BE2C (cell line): ENCODE results near the gene GPA33.

Experiments
- DNase-seq: peaks from one replicate; pipeline ENCODE4 v3.0.0-alpha.2; 2020
- H3K27me3 ChIP-seq: fragments of 250-450 bp; sonication (Bioruptor Pico); 2 replicates; pipeline ENCODE4 v1.5.1; 2020; ENCODE audit warnings: mild to moderate bottlenecking
- H3K36me3 ChIP-seq: fragments of 250-450 bp; sonication (Bioruptor Pico); 2 replicates; pipeline ENCODE4 v1.5.1; 2020; ENCODE audit warnings: mild to moderate bottlenecking
- H3K4me1 ChIP-seq: fragments of 250-450 bp; sonication (Bioruptor Pico); 2 replicates; pipeline ENCODE4 v1.5.1; 2020
- H3K4me3 ChIP-seq: 2 replicates; pipeline ENCODE4 v1.5.1; 2011; ENCODE audit warnings: low read depth, low read length
- H3K9me3 ChIP-seq: fragments of 250-450 bp; sonication (Bioruptor Pico); 2 replicates; pipeline ENCODE4 v1.5.1; 2020
- CTCF ChIP-seq: IDR thresholded peaks from 2 replicates; pipeline ENCODE4 v1.5.1; 2012; ENCODE audit warnings: mild to moderate bottlenecking, low read depth, low read length

The GPA33 gene

GRCh38 chr1:167095368-167095767 is 5.2 kb upstream of the GPA33 start:
- Histone ChIP-seq H3K4me3 (no peak overlapping the region), H3K27me3 (no peaks in the 10 kb centered on the region; the same call in 1 of the 2 replicates), H3K4me1 (no peaks in the 10 kb centered on the region), H3K9me3 (no peaks in the 10 kb centered on the region), H3K36me3 (no peaks in the 10 kb centered on the region)
- peak; percentile 50 for DNase-seq
- no peak for TF ChIP-seq CTCF

GRCh38 chr1:167094690-167095089 is 4.5 kb upstream of the GPA33 start:
- Histone ChIP-seq H3K9me3 (no peaks in the 10 kb centered on the region), H3K4me1 (no peaks in the 10 kb centered on the region), H3K4me3 (no peak overlapping the region), H3K36me3 (no peaks in the 10 kb centered on the region), H3K27me3 (no peaks in the 10 kb centered on the region; the same call in 1 of the 2 replicates)
- DNase-seq = no peak
- TF ChIP-seq CTCF = no peak

- no peak within 1 kb of the TSS for H3K4me3 ChIP-seq
- TF ChIP-seq CTCF = no peak
- no peaks in the 10 kb centered on the region for H3K36me3 ChIP-seq
- H3K9me3 ChIP-seq = no peaks in the 10 kb centered on the region
- H3K27me3 ChIP-seq = no peaks in the 10 kb centered on the region
- no peaks in the 10 kb centered on the region for H3K4me1 ChIP-seq
- no peak for DNase-seq
Observed at GRCh38 chr1:167093846-167094516, 3.8 kb upstream of the GPA33 start, which contains the start of gene STYXL2. Gene STYXL2, plus strand, starts transcription at chr1:167094075. Its CDS starts 775 bp downstream, at chr1:167094850.

GRCh38 chr1:167092653-167093052 is 2.5 kb upstream of the GPA33 start:
- Histone ChIP-seq H3K9me3 (no peaks in the 10 kb centered on the region), H3K36me3 (no peaks in the 10 kb centered on the region), H3K4me3 (no peak overlapping the region), H3K27me3 (no peaks in the 10 kb centered on the region), H3K4me1 (no peaks in the 10 kb centered on the region)
- DNase-seq = no peak
- TF ChIP-seq CTCF = no peak

GRCh38 chr1:167089939-167090313 is 251 bp downstream of the GPA33 start:
- Histone ChIP-seq H3K4me1 (no peaks in the 10 kb centered on the region), H3K27me3 (no peaks in the 10 kb centered on the region), H3K36me3 (no peaks in the 10 kb centered on the region), H3K9me3 (no peaks in the 10 kb centered on the region), H3K4me3 (no peak overlapping the region)
- DNase-seq = no peak
- TF ChIP-seq CTCF = no peak

- TF ChIP-seq CTCF = no peak
- Histone ChIP-seq H3K36me3 (no peaks in the 10 kb centered on the region), H3K9me3 (no peaks in the 10 kb centered on the region), H3K4me3 (no peak overlapping the region), H3K4me1 (no peaks in the 10 kb centered on the region), H3K27me3 (no peaks in the 10 kb centered on the region)
- no peak for DNase-seq
Observed at GRCh38 chr1:167088746-167089417, 1.3 kb downstream of the GPA33 start.
